Hindlimb muscle (tissue), 1 donor: ENCODE measurements around the gene RAB3A. TPM values are rescaled to one million over a fixed set of nuclear protein-coding genes. Genes with fewer than 3 reads are reported as not detected.
"Not testable (repeated sequence)": the region's sequence is repeated elsewhere in the genome, so short reads cannot be mapped to it uniquely, and the experiment has no call there.

Source experiments
- DNase-seq: peaks from one replicate; pipeline ENCODE4 v3.0.0-alpha.2; 2013
- polyA plus RNA-seq: library from polyadenylated mRNA; unstranded; fragments of 120-200 nt; gene quantifications from one replicate; pipeline ENCODE4 v1.2.1, GENCODE V29; 2013; ENCODE audit not compliant: insufficient read length

RAB3A gene
- polyA plus RNA-seq, 1 donor, result 5.1 TPM

- DNase-seq, result no peak
Measured at GRCh38 chr19:18223860-18224524, 20.1 kb upstream of the RAB3A start.

- no peak for DNase-seq
Measured at GRCh38 chr19:18221815-18222725, 18.2 kb upstream of the RAB3A start.

- DNase-seq, result no peak
Measured at GRCh38 chr19:18220632-18221275, 16.9 kb upstream of the RAB3A start.

GRCh38 chr19:18219911-18220631 is 16.2 kb upstream of the RAB3A start:
- DNase-seq, result no peak

GRCh38 chr19:18218600-18218999 is 14.8 kb upstream of the RAB3A start:
- DNase-seq, result no peak

GRCh38 chr19:18218159-18218558 is 14.3 kb upstream of the RAB3A start:
- no peak for DNase-seq

GRCh38 chr19:18216789-18217188 is 12.9 kb upstream of the RAB3A start:
- DNase-seq, result no peak

- no peak for DNase-seq
Measured at GRCh38 chr19:18214779-18215433, 11.1 kb upstream of the RAB3A start.

GRCh38 chr19:18211683-18212082 is 7.8 kb upstream of the RAB3A start:
- no peak for DNase-seq

- DNase-seq, result not testable (repeated sequence)
Measured at GRCh38 chr19:18209912-18210311, 6.1 kb upstream of the RAB3A start.

- no peak for DNase-seq
Measured at GRCh38 chr19:18208098-18208951, 4.5 kb upstream of the RAB3A start.

- DNase-seq, result no peak
Measured at GRCh38 chr19:18206018-18206417, 2.2 kb upstream of the RAB3A start.

GRCh38 chr19:18205200-18205892 is 1.5 kb upstream of the RAB3A start:
- DNase-seq, result peak; percentile 83

GRCh38 chr19:18204394-18205199 is 755 bp upstream of the RAB3A start:
- DNase-seq, result peak; percentile 86

- DNase-seq, result peak; percentile 48
Measured at GRCh38 chr19:18203408-18203862, 407 bp downstream of the RAB3A start.

- DNase-seq, result no peak
Measured at GRCh38 chr19:18202778-18203407, 949 bp downstream of the RAB3A start.

- no peak for DNase-seq
Measured at GRCh38 chr19:18202397-18202777, 1.5 kb downstream of the RAB3A start.

GRCh38 chr19:18198374-18198773 is 5.5 kb downstream of the RAB3A start:
- DNase-seq, result no peak

- no peak for DNase-seq
Measured at GRCh38 chr19:18197941-18198340, 5.9 kb downstream of the RAB3A start.
